WTC11 (cell line): ENCODE measurements around the gene ORC3. TPM values are rescaled to one million over a fixed set of nuclear protein-coding genes. Genes with fewer than 3 reads are reported as not detected.

Experiments used
- ATAC-seq: fragments of 200-7000 bp; cut with Tn5 transposase; 2 replicates; pipeline ENCODE4 v1.10.0; 2021; ENCODE audit warnings: mild to moderate bottlenecking, moderate library complexity
- CTCF ChIA-PET: fragments of 300-600 bp; sonication (Branson Sonifier 250); formaldehyde crosslinking; loops from one replicate; lab custom pipeline; 2021; ENCODE audit warnings: antibody characterized with exemption; lab: Charles Lee
- POLR2A ChIA-PET: fragments of 350-600 bp; sonication (Branson Sonifier 250); formaldehyde crosslinking; loops from one replicate; lab custom pipeline; 2021; ENCODE audit warnings: antibody characterized with exemption; lab: Charles Lee
- DNase-seq: peaks from one replicate; pipeline ENCODE4 v3.0.0; 2021; ENCODE audit warnings: low spot score
- H3K27ac Mint-ChIP-seq: 2 replicates; pipeline ENCODE4 v1.8.0; 2021; ENCODE audit warnings: mixed read lengths
- H3K27me3 Mint-ChIP-seq: 2 replicates; pipeline ENCODE4 v1.8.0; 2021; ENCODE audit warnings: low read depth, mild to moderate bottlenecking, moderate library complexity, mixed read lengths
- H3K36me3 Mint-ChIP-seq: 2 replicates; pipeline ENCODE4 v1.8.0; 2021; ENCODE audit warnings: mixed read lengths
- H3K4me1 Mint-ChIP-seq: 2 replicates; pipeline ENCODE4 v1.8.0; 2022; ENCODE audit warnings: mixed read lengths
- H3K4me3 Mint-ChIP-seq: 2 replicates; pipeline ENCODE4 v1.8.0; 2021; ENCODE audit warnings: mild to moderate bottlenecking, moderate library complexity, mixed read lengths
- H3K9me3 Mint-ChIP-seq: 2 replicates; pipeline ENCODE4 v1.8.0; 2021; ENCODE audit warnings: mixed read lengths
- ATF2 ChIP-seq: sonication (generic); formaldehyde crosslinking; IDR thresholded peaks from 2 replicates; pipeline ENCODE4 v1.8.1; 2022; ENCODE audit warnings: low read depth, missing genetic modification reagents, borderline replicate concordance
- CBFB ChIP-seq: sonication (generic); formaldehyde crosslinking; IDR thresholded peaks from 2 replicates; pipeline ENCODE4 v1.8.1; 2022; ENCODE audit warnings: mild to moderate bottlenecking, low read depth, missing genetic modification reagents
- CREM ChIP-seq: sonication (generic); formaldehyde crosslinking; IDR thresholded peaks from 2 replicates; pipeline ENCODE4 v1.8.1; 2022; ENCODE audit warnings: mild to moderate bottlenecking, missing genetic modification reagents, moderate library complexity
- E2F1 ChIP-seq: sonication (generic); formaldehyde crosslinking; IDR thresholded peaks from 2 replicates; pipeline ENCODE4 v1.8.0; 2022; ENCODE audit warnings: mild to moderate bottlenecking, missing genetic modification reagents
- EMX1 ChIP-seq: fragments of 250-450 bp; sonication (Bioruptor Pico); IDR thresholded peaks from 2 replicates; pipeline ENCODE4 v1.8.0; 2021; ENCODE audit warnings: mild to moderate bottlenecking
- ERG ChIP-seq: fragments of 250-450 bp; sonication (Bioruptor Pico); IDR thresholded peaks from 2 replicates; pipeline ENCODE4 v1.8.0; 2021; ENCODE audit warnings: mild to moderate bottlenecking
- ETV6 ChIP-seq: sonication (generic); formaldehyde crosslinking; IDR thresholded peaks from 2 replicates; pipeline ENCODE4 v1.8.1; 2022; ENCODE audit warnings: mild to moderate bottlenecking, missing genetic modification reagents
- FOXK1 ChIP-seq: sonication (generic); formaldehyde crosslinking; IDR thresholded peaks from 2 replicates; pipeline ENCODE4 v1.8.0; 2022; ENCODE audit warnings: mild to moderate bottlenecking, moderate library complexity, missing genetic modification reagents
- FOXP1 ChIP-seq: sonication (generic); formaldehyde crosslinking; IDR thresholded peaks from 2 replicates; pipeline ENCODE4 v1.8.0; 2022; ENCODE audit warnings: missing genetic modification reagents, mild to moderate bottlenecking, moderate library complexity, borderline replicate concordance
- HMGXB4 ChIP-seq: sonication (generic); formaldehyde crosslinking; IDR thresholded peaks from 2 replicates; pipeline ENCODE4 v1.8.1; 2023; ENCODE audit warnings: mild to moderate bottlenecking, moderate library complexity, missing genetic modification reagents
- KAT7 ChIP-seq: sonication (generic); formaldehyde crosslinking; IDR thresholded peaks from 2 replicates; pipeline ENCODE4 v1.8.1; 2023; ENCODE audit warnings: missing genetic modification reagents, mild to moderate bottlenecking, borderline replicate concordance
- MAX ChIP-seq: sonication (generic); formaldehyde crosslinking; IDR thresholded peaks from 2 replicates; pipeline ENCODE4 v1.8.0; 2022; ENCODE audit warnings: mild to moderate bottlenecking, missing genetic modification reagents
- MXD4 ChIP-seq: fragments of 250-450 bp; sonication (Bioruptor Pico); IDR thresholded peaks from 2 replicates; pipeline ENCODE4 v1.8.0; 2021; ENCODE audit warnings: mild to moderate bottlenecking, moderate library complexity, borderline replicate concordance
- RORB ChIP-seq: fragments of 250-450 bp; sonication (Bioruptor Pico); IDR thresholded peaks from 2 replicates; pipeline ENCODE4 v1.9.0; 2021; ENCODE audit warnings: mild to moderate bottlenecking
- SP1 ChIP-seq: sonication (generic); formaldehyde crosslinking; conservative IDR thresholded peaks from 2 replicates; pipeline ENCODE4 v1.8.1; 2022; ENCODE audit warnings: missing genetic modification reagents
- TCF7 ChIP-seq: sonication (generic); formaldehyde crosslinking; IDR thresholded peaks from 2 replicates; pipeline ENCODE4 v1.8.0; 2022; ENCODE audit warnings: mild to moderate bottlenecking, low read depth, missing genetic modification reagents, moderate library complexity
- TP53 ChIP-seq: sonication (generic); formaldehyde crosslinking; IDR thresholded peaks from 2 replicates; pipeline ENCODE4 v1.8.1; 2023; ENCODE audit warnings: mild to moderate bottlenecking, missing genetic modification reagents
- ZMAT4 ChIP-seq: fragments of 250-450 bp; sonication (Bioruptor Pico); IDR thresholded peaks from 2 replicates; pipeline ENCODE4 v1.9.0; 2021; ENCODE audit warnings: mild to moderate bottlenecking
- ZNF512 ChIP-seq: sonication (generic); formaldehyde crosslinking; IDR thresholded peaks from 2 replicates; pipeline ENCODE4 v1.8.1; 2022; ENCODE audit warnings: missing genetic modification reagents, borderline replicate concordance
- ZNF671 ChIP-seq: fragments of 250-450 bp; sonication (Bioruptor Pico); IDR thresholded peaks from 2 replicates; pipeline ENCODE4 v1.8.0; 2021; ENCODE audit warnings: mild to moderate bottlenecking
- total RNA-seq: library from RNA; stranded (reverse); gene quantifications from 3 replicates; pipeline ENCODE4 v1.2.3, GENCODE V29; 2021

Gene ORC3
- total RNA-seq, 1 experiment from 2014 or later = 50.7 TPM

GRCh38 chr6:87673237-87673636 lies 83.3 kb downstream of the ORC3 start:
- Mint-ChIP-seq H3K27me3 (no peaks in the 10 kb centered on the region), H3K36me3 (peaks cover 40% of the 10 kb centered on the region), H3K9me3 (no peaks in the 10 kb centered on the region), H3K4me3 (no peak overlapping the region), H3K27ac (no peak overlapping the region), H3K4me1 (peaks cover 20% of the 10 kb centered on the region)
- ChIA-PET CTCF (no interaction called here), POLR2A (interaction anchor here (0.6 to 0.7 kb wide), 2 partner anchors 78 to 265 kb away, joined by 3 to 6 read pairs; no protein-coding TSS in a partner anchor)
- TF ChIP-seq EMX1 (CRISPR knock-in tag) (no peak), ATF2 (CRISPR knock-in tag) (no peak)
- no peak for ATAC-seq
- no peak for DNase-seq

- TF ChIP-seq FOXK1 (CRISPR knock-in tag) (no peak), MAX (CRISPR knock-in tag) (no peak), FOXP1 (no peak), TCF7 (CRISPR knock-in tag) (no peak)
- Mint-ChIP-seq H3K27ac (no peak overlapping the region; the same call in 1 of the 2 replicates), H3K36me3 (peaks cover 47% of the 10 kb centered on the region), H3K4me3 (no peak overlapping the region), H3K27me3 (no peaks in the 10 kb centered on the region), H3K4me1 (peaks cover 20% of the 10 kb centered on the region), H3K9me3 (no peaks in the 10 kb centered on the region)
- ChIA-PET POLR2A (no interaction called here), CTCF (interaction anchor here (0.6 kb wide), 1 partner anchor 747 kb away, joined by 3 read pairs; no protein-coding TSS in a partner anchor)
- ATAC-seq (no peak), DNase-seq (no peak)
Measured at GRCh38 chr6:87674290-87674689, 84.4 kb downstream of the ORC3 start.

- Mint-ChIP-seq H3K9me3 (no peaks in the 10 kb centered on the region), H3K27ac (peak overlapping the region; percentile 66)
- ATAC-seq = no peak
- TF ChIP-seq KAT7 (no peak), SP1 (CRISPR knock-in tag) (no peak), TP53 (CRISPR knock-in tag) (no peak), RORB (CRISPR knock-in tag) (no peak), ERG (no peak)
- TF ChIP-seq, all 79 proteins: peak for 0
- POLR2A ChIA-PET = no interaction called here
- DNase-seq = no peak
- Mint-ChIP-seq H3K27me3 (no peaks in the 10 kb centered on the region), H3K36me3 (peaks cover 50% of the 10 kb centered on the region), H3K4me3 (no peak overlapping the region), H3K4me1 (peaks cover 20% of the 10 kb centered on the region)
- CTCF ChIA-PET = no interaction called here
Measured at GRCh38 chr6:87675004-87675681, 85.2 kb downstream of the ORC3 start.

- Mint-ChIP-seq H3K4me3 (no peak overlapping the region), H3K36me3 (peaks cover 33% of the 10 kb centered on the region), H3K4me1 (peaks cover 52% of the 10 kb centered on the region), H3K27ac (peak overlapping the region; percentile 59), H3K9me3 (no peaks in the 10 kb centered on the region), H3K27me3 (no peaks in the 10 kb centered on the region)
- CTCF ChIA-PET = no interaction called here
- DNase-seq (no peak), ATAC-seq (no peak)
- POLR2A ChIA-PET = no interaction called here
- TF ChIP-seq HMGXB4 (CRISPR knock-in tag) = no peak
- no peak for TF ChIP-seq CBFB (CRISPR knock-in tag)
- no peak for TF ChIP-seq ZMAT4 (CRISPR knock-in tag)
- TF ChIP-seq ETV6 (CRISPR knock-in tag) = no peak
- TF ChIP-seq ZNF671 = no peak
- no peak for TF ChIP-seq FOXK1 (CRISPR knock-in tag)
- no peak for TF ChIP-seq ZNF512
- TF ChIP-seq ERG = no peak
- no peak for TF ChIP-seq MXD4 (CRISPR knock-in tag)
- TF ChIP-seq E2F1 (CRISPR knock-in tag) = no peak
- TF ChIP-seq CREM = no peak
Measured at GRCh38 chr6:87682310-87682709, 92.4 kb downstream of the ORC3 start.
